ENCODE results near the gene ARHGEF33. TPM values are rescaled to one million over a fixed set of nuclear protein-coding genes. Genes with fewer than 3 reads are reported as not detected.
"Not testable (repeated sequence)": the region's sequence is repeated elsewhere in the genome, so short reads cannot be mapped to it uniquely, and the experiment has no call there.

The ARHGEF33 gene
- total RNA-seq, 1 experiment from 2014 or later = 0.71 TPM

DNA sequence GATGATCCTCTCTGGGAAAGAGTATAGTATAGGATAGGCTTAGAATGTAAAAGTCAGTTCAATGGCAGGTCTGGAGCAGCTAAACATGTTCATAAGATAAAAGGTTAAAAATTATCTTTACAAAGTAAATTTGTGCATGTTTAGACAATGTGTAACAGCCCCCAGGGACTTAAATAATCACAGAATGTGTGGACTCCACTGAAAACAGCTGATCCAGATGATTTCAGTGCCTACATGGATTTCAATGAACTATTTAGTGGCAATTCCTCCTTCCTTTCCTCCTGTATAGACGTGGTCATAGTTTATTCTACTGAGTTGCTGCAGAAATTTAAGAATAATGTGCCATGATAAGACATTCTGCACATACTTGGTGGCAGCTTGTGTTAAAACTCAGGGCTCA, 42.9 kb downstream of the ARHGEF33 start:
- BruUV-seq (replicated peaks) = no TSS peak
- Mint-ChIP-seq H3K9me3 (ENCODE audit: low read depth, unreplicated experiment) (no peaks in the 10 kb centered on the region), H3K4me1 (ENCODE audit: low read depth, unreplicated experiment) (no peaks in the 10 kb centered on the region), H3K36me3 (ENCODE audit: insufficient read depth, unreplicated experiment) (no peaks in the 10 kb centered on the region), H3K27me3 (ENCODE audit: unreplicated experiment) (peaks cover 15% of the 10 kb centered on the region), H3K4me3 (ENCODE audit: low read depth, unreplicated experiment) (no peak overlapping the region), H3K27ac (ENCODE audit: unreplicated experiment) (no peak overlapping the region)
- intact Hi-C loops (cut with micrococcal nuclease; ENCODE audit: unreplicated experiment) = no loop called here
- TF ChIP-seq, protein P1, sequence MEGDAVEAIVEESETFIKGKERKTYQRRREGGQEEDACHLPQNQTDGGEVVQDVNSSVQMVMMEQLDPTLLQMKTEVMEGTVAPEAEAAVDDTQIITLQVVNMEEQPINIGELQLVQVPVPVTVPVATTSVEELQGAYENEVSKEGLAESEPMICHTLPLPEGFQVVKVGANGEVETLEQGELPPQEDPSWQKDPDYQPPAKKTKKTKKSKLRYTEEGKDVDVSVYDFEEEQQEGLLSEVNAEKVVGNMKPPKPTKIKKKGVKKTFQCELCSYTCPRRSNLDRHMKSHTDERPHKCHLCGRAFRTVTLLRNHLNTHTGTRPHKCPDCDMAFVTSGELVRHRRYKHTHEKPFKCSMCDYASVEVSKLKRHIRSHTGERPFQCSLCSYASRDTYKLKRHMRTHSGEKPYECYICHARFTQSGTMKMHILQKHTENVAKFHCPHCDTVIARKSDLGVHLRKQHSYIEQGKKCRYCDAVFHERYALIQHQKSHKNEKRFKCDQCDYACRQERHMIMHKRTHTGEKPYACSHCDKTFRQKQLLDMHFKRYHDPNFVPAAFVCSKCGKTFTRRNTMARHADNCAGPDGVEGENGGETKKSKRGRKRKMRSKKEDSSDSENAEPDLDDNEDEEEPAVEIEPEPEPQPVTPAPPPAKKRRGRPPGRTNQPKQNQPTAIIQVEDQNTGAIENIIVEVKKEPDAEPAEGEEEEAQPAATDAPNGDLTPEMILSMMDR (IDR thresholded peaks at IDR 0.05; ENCODE audit: unreplicated experiment) = no peak
- CTCF ChIA-PET = no interaction called here
- DNase-seq = no peak

DNA sequence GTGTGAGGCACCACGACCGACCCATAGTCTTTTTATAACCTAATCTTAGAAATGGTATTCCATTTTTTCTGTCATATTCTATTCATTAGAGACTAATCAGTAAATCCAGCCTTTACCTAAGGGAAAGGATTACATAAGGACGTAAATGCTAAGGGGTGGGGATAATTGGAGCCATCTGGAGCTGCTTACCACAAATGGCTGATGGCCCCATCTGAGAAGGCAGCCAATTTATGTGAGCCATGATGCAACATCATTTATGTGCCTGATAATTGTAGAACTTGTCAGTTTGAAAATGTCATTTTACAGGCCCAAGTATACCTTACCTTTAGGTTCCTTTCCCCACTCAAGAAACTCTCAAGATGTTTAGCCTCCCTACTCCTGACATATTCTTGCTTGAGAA, 44.0 kb downstream of the ARHGEF33 start:
- Mint-ChIP-seq H3K36me3 (ENCODE audit: insufficient read depth, unreplicated experiment) (no peaks in the 10 kb centered on the region), H3K27ac (ENCODE audit: unreplicated experiment) (no peak overlapping the region), H3K9me3 (ENCODE audit: low read depth, unreplicated experiment) (no peaks in the 10 kb centered on the region), H3K27me3 (ENCODE audit: unreplicated experiment) (peaks cover 15% of the 10 kb centered on the region), H3K4me3 (ENCODE audit: low read depth, unreplicated experiment) (no peak overlapping the region), H3K4me1 (ENCODE audit: low read depth, unreplicated experiment) (no peaks in the 10 kb centered on the region)
- DNase-seq = no peak
- TF ChIP-seq, protein P1 (IDR thresholded peaks at IDR 0.05; ENCODE audit: unreplicated experiment) = no peak
- intact Hi-C loops (cut with micrococcal nuclease; ENCODE audit: unreplicated experiment) = no loop called here
- CTCF ChIA-PET = no interaction called here
- no TSS peak for BruUV-seq (replicated peaks)

DNA sequence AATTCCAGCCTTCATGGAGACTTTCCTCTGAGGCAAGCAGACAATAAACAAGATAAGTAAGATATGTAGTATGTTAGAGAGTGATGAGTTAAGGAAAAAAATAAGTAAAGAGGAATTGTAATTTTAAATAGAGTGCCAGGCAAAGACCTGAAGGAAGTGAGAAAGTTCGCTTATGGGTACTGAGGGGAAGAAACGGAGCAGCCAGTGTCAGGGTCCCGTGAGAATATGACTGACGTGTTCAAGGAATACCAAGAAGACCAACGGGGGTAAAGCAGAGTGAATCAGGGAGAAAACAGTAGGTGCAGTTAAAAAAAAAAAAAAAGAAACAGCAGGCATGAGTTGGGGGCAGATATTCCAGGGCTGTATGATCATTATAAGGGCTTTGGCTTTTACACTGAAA, 45.1 kb downstream of the ARHGEF33 start:
- peaks cover 15% of the 10 kb centered on the region for H3K27me3 Mint-ChIP-seq (ENCODE audit: unreplicated experiment)
- no peaks in the 10 kb centered on the region for H3K36me3 Mint-ChIP-seq (ENCODE audit: insufficient read depth, unreplicated experiment)
- no peaks in the 10 kb centered on the region for H3K9me3 Mint-ChIP-seq (ENCODE audit: low read depth, unreplicated experiment)
- no peak for DNase-seq
- CTCF ChIA-PET = no interaction called here
- no peaks in the 10 kb centered on the region for H3K4me1 Mint-ChIP-seq (ENCODE audit: low read depth, unreplicated experiment)
- no peak overlapping the region for H3K27ac Mint-ChIP-seq (ENCODE audit: unreplicated experiment)
- no peak overlapping the region for H3K4me3 Mint-ChIP-seq (ENCODE audit: low read depth, unreplicated experiment)
- TF ChIP-seq, protein P1 (IDR thresholded peaks at IDR 0.05; ENCODE audit: unreplicated experiment) = no peak
- intact Hi-C loops (cut with micrococcal nuclease; ENCODE audit: unreplicated experiment) = no loop called here
- BruUV-seq (replicated peaks) = no TSS peak

DNA sequence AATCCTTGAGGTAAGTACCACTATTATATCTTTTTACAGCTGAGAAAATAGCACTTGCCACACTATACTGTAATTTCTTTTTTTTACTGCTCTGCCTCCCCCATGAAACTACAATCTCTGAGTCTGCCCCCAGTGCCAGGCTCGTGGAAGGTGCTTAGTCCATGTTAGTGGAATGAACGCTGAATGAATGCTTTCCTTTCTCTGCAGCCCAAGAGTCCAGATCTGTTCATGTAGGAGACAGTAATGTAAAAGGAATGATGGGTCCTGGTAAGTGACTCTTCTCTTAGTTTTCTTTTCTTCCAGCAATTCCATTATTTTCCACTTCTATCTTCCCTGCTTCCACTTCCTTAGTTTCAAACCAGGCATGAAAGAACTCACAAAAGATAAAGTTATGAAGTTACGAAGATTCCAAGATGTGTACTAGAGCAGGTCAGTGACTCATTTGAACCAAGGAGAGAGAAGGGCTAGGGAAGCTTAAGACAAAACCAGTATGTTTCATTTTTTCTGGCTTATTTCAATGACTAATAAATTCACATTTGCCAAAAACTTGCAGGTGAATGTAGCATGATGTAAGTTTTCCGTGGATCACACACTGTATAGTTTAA, 46.0 kb downstream of the ARHGEF33 start:
- no peak overlapping the region for H3K27ac Mint-ChIP-seq (ENCODE audit: unreplicated experiment)
- H3K36me3 Mint-ChIP-seq (ENCODE audit: insufficient read depth, unreplicated experiment) = no peaks in the 10 kb centered on the region
- no peak overlapping the region for H3K4me3 Mint-ChIP-seq (ENCODE audit: low read depth, unreplicated experiment)
- intact Hi-C loops (cut with micrococcal nuclease; ENCODE audit: unreplicated experiment) = no loop called here
- no peaks in the 10 kb centered on the region for H3K9me3 Mint-ChIP-seq (ENCODE audit: low read depth, unreplicated experiment)
- TF ChIP-seq, protein P1 (IDR thresholded peaks at IDR 0.05; ENCODE audit: unreplicated experiment) = no peak
- H3K27me3 Mint-ChIP-seq (ENCODE audit: unreplicated experiment) = peaks cover 15% of the 10 kb centered on the region
- DNase-seq = no peak
- BruUV-seq (replicated peaks) = no TSS peak
- no peaks in the 10 kb centered on the region for H3K4me1 Mint-ChIP-seq (ENCODE audit: low read depth, unreplicated experiment)
- CTCF ChIA-PET = interaction anchor here (0.8 kb wide), 1 partner anchor 12 kb away, joined by 3 read pairs; no protein-coding TSS in a partner anchor

DNA sequence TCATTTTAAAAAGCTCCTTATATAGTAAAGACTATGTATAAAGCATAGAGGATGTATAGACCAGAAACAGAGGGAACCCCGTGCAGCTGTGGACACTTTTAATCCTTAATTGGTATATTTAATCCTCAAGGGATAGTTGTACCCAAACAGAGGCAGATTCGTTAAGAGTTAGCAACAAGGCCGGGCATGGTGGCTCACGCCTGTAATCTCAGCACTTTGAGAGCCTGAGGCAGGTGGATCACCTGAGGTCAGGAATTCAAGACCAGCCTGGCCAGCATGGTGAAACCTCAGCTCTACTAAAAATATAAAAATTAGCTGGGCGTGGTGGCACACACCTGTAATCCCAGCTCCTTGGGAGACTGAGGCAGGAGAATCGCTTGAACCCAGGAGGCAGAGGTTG, 46.8 kb downstream of the ARHGEF33 start:
- H3K27me3 Mint-ChIP-seq (ENCODE audit: unreplicated experiment) = peaks cover 15% of the 10 kb centered on the region
- H3K4me3 Mint-ChIP-seq (ENCODE audit: low read depth, unreplicated experiment); H3K36me3 Mint-ChIP-seq (ENCODE audit: insufficient read depth, unreplicated experiment); H3K27ac Mint-ChIP-seq (ENCODE audit: unreplicated experiment); BruUV-seq (replicated peaks); H3K9me3 Mint-ChIP-seq (ENCODE audit: low read depth, unreplicated experiment); intact Hi-C loops (cut with micrococcal nuclease; ENCODE audit: unreplicated experiment); DNase-seq; H3K4me1 Mint-ChIP-seq (ENCODE audit: low read depth, unreplicated experiment): not testable (repeated sequence)
- CTCF ChIA-PET = interaction anchor here (0.8 kb wide), 1 partner anchor 11 kb away, joined by 3 read pairs; no protein-coding TSS in a partner anchor

Data from Calu3 (cell line).